ENCODE measurements around the gene PQBP1. TPM values are rescaled to one million over a fixed set of nuclear protein-coding genes. Genes with fewer than 3 reads are reported as not detected.
A peak's percentile ranks its signal among the peaks of the same experiment; 100 is the strongest.

The PQBP1 gene
- total and polyA plus RNA-seq, 2 of the 13 experiments (the other 11 are each of a cell fraction or from before 2014, with no cell fraction given) = 58.1 to 80.9 TPM

DNA sequence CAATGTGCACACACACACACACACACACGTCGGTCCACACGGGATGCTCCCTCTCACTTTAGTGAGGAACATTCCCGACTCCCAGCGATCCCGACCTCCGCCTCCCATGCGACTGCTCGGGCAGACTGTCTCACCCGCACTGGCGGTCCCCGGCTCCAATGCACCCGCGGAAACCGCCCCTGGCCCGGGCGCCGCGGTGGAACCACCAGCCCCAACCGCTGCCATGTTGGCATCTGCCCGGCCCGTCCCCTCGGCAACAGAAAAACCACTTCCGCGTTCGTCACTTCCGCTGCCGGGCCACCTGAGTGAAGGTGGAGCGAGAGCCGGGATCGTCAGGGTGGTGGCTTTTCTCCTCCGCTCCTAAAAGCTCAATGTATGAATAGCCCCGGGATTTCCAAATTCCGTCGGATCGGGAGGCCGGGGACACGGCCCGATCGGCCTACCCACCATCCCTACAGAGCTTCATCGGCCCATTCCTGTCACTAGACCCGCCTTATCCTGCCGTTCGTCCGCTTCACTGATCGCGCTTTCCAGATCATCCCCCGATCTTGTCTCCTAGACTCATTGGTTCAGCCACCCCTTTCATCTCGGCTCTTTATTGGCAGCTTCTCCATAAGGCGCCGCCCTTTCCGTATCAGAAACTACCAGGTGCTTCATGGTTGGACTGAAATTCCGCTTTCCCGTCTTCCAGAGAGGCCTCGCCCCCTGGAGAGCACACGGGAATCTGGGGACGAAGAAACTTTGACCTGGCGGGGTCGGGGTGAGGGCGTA lies 13.9 kb downstream of the PQBP1 start, which contains the start of gene SLC35A2 (continued):
- TF ChIP-seq ARID3A (IDR thresholded peaks at IDR 0.05; ENCODE audit: low read depth, low read length) (0 out of 2 replicates have a peak, but pooled peaks have one; percentile 7), GATAD1 (CRISPR knock-in tag; IDR thresholded peaks at IDR 0.05) (peak; percentile 86), CREM (IDR thresholded peaks at IDR 0.05) (peak; percentile 84), CREM (CRISPR knock-in tag; IDR thresholded peaks at IDR 0.05) (no peak), ZNF670 (CRISPR knock-in tag; IDR thresholded peaks at IDR 0.05; ENCODE audit: borderline replicate concordance) (no peak), SP140L (CRISPR knock-in tag; IDR thresholded peaks at IDR 0.05; ENCODE audit: borderline replicate concordance) (no peak), POLR2G (IDR thresholded peaks at IDR 0.05; ENCODE audit: low read depth, low read length) (peak; percentile 69), ZFX (CRISPR knock-in tag; IDR thresholded peaks at IDR 0.05; ENCODE audit: low read depth) (0 out of 2 replicates have a peak, but pooled peaks have one; percentile 22), MXD4 (CRISPR knock-in tag; IDR thresholded peaks at IDR 0.05) (no peak), ASH2L (IDR thresholded peaks at IDR 0.05; ENCODE audit: insufficient read length, low read depth, low read length) (no peak), ZNF121 (CRISPR knock-in tag; IDR thresholded peaks at IDR 0.05) (peak; percentile 11; the same call in 1 of the 2 replicates), ZNF12 (CRISPR knock-in tag; IDR thresholded peaks at IDR 0.05) (no peak), FOXA3 (CRISPR knock-in tag; IDR thresholded peaks at IDR 0.05) (no peak), ZBTB38 (CRISPR knock-in tag; IDR thresholded peaks at IDR 0.05) (no peak), CREB1 (IDR thresholded peaks at IDR 0.05) (peak; percentile 74), CREB1 (CRISPR knock-in tag; IDR thresholded peaks at IDR 0.05) (peak; percentile 96), EZH2 (conservative IDR thresholded peaks at IDR 0.05; ENCODE audit: low read depth, low read length) (no peak), TFAP4 (IDR thresholded peaks at IDR 0.05; ENCODE audit: borderline replicate concordance, low read depth) (peak; percentile 31; the same call in 1 of the 2 replicates), RFXAP (CRISPR knock-in tag; IDR thresholded peaks at IDR 0.05; ENCODE audit: borderline replicate concordance) (0 out of 2 replicates have a peak, but pooled peaks have one; percentile 9), ZNF547 (CRISPR knock-in tag; IDR thresholded peaks at IDR 0.05) (0 out of 2 replicates have a peak, but pooled peaks have one; percentile 26), SRSF1 (optimal IDR thresholded peaks at IDR 0.05; ENCODE audit: low read depth, low read length) (peak; percentile 75), DRAP1 (CRISPR knock-in tag; IDR thresholded peaks at IDR 0.05) (peak; percentile 70)
- TF ChIP-seq, protein P1, sequence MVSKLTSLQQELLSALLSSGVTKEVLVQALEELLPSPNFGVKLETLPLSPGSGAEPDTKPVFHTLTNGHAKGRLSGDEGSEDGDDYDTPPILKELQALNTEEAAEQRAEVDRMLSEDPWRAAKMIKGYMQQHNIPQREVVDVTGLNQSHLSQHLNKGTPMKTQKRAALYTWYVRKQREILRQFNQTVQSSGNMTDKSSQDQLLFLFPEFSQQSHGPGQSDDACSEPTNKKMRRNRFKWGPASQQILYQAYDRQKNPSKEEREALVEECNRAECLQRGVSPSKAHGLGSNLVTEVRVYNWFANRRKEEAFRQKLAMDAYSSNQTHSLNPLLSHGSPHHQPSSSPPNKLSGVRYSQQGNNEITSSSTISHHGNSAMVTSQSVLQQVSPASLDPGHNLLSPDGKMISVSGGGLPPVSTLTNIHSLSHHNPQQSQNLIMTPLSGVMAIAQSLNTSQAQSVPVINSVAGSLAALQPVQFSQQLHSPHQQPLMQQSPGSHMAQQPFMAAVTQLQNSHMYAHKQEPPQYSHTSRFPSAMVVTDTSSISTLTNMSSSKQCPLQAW (CRISPR knock-in tag; IDR thresholded peaks at IDR 0.05) = no peak
- TF ChIP-seq, protein P2, sequence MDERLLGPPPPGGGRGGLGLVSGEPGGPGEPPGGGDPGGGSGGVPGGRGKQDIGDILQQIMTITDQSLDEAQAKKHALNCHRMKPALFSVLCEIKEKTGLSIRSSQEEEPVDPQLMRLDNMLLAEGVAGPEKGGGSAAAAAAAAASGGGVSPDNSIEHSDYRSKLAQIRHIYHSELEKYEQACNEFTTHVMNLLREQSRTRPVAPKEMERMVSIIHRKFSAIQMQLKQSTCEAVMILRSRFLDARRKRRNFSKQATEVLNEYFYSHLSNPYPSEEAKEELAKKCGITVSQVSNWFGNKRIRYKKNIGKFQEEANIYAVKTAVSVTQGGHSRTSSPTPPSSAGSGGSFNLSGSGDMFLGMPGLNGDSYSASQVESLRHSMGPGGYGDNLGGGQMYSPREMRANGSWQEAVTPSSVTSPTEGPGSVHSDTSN (CRISPR knock-in tag; IDR thresholded peaks at IDR 0.05) = no peak
